ENCODE measurements around the gene CKAP4. TPM values are rescaled to one million over a fixed set of nuclear protein-coding genes. Genes with fewer than 3 reads are reported as not detected.
A peak's percentile ranks its signal among the peaks of the same experiment; 100 is the strongest.

The CKAP4 gene
- total RNA-seq, 2 donors from 2014 or later: 50.1 to 56.8 TPM

- peak; percentile 53 for DNase-seq (ENCODE audit: low spot score)
- H3K4me3 ChIP-seq: no peak overlapping the region
- peaks cover 0 to 3% of the 10 kb centered on the region in 2 donors for H3K4me1 ChIP-seq
- H3K36me3 ChIP-seq: no peaks in the 10 kb centered on the region
- H3K9me3 ChIP-seq: no peaks in the 10 kb centered on the region
- no peaks in the 10 kb centered on the region for H3K27me3 ChIP-seq
- H3K27ac ChIP-seq: no peak overlapping the region
- no peak for TF ChIP-seq CTCF (IDR thresholded peaks at IDR 0.05)
Observed at GRCh38 chr12:106251631-106252455, 4.0 kb upstream of the CKAP4 start.

GRCh38 chr12:106249411-106250135, 1.8 kb upstream of the CKAP4 start:
- Histone ChIP-seq H3K9me3 (no peaks in the 10 kb centered on the region), H3K27ac (peak overlapping the region; percentile 99), H3K27me3 (no peaks in the 10 kb centered on the region), H3K4me1 (peaks cover 0 to 26% of the 10 kb centered on the region in 2 donors), H3K4me3 (no peak overlapping the region), H3K36me3 (peaks cover under 1% of the 10 kb centered on the region)
- no peak for DNase-seq (ENCODE audit: low spot score)
- TF ChIP-seq CTCF (IDR thresholded peaks at IDR 0.05): no peak

GRCh38 chr12:106248846-106249371, 1.1 kb upstream of the CKAP4 start:
- Histone ChIP-seq H3K4me3 (peak overlapping the region; percentile 80 to 81), H3K9me3 (no peaks in the 10 kb centered on the region), H3K27me3 (no peaks in the 10 kb centered on the region), H3K27ac (peak overlapping the region; percentile 99), H3K36me3 (peaks cover 7% of the 10 kb centered on the region), H3K4me1 (peaks cover 0 to 32% of the 10 kb centered on the region in 2 donors)
- peak; percentile 79 for DNase-seq (ENCODE audit: low spot score)
- no peak for TF ChIP-seq CTCF (IDR thresholded peaks at IDR 0.05)

GRCh38 chr12:106248312-106248845, 559 bp upstream of the CKAP4 start:
- Histone ChIP-seq H3K9me3 (no peaks in the 10 kb centered on the region), H3K4me3 (peak overlapping the region; percentile 80 to 81), H3K36me3 (peaks cover 7% of the 10 kb centered on the region), H3K27me3 (no peaks in the 10 kb centered on the region), H3K27ac (peak overlapping the region; percentile 99), H3K4me1 (peaks cover 0 to 35% of the 10 kb centered on the region in 2 donors)
- TF ChIP-seq CTCF (IDR thresholded peaks at IDR 0.05): no peak
- peak; percentile 79 for DNase-seq (ENCODE audit: low spot score)

- peak overlapping the region; percentile 99 for H3K27ac ChIP-seq
- TF ChIP-seq CTCF (IDR thresholded peaks at IDR 0.05): peak in 1 of 2 donors; percentile 11
- H3K9me3 ChIP-seq: no peaks in the 10 kb centered on the region
- no peak for DNase-seq (ENCODE audit: low spot score)
- H3K27me3 ChIP-seq: no peaks in the 10 kb centered on the region
- peaks cover 11% of the 10 kb centered on the region for H3K36me3 ChIP-seq
- H3K4me3 ChIP-seq: peak overlapping the region; percentile 80 to 81
- peaks cover 0 to 45% of the 10 kb centered on the region in 2 donors for H3K4me1 ChIP-seq
Observed at GRCh38 chr12:106246891-106247673, 738 bp downstream of the CKAP4 start.

All from right atrium auricular region (tissue), 2 donors.